CMK (cell line): ENCODE measurements around the gene GAL3ST1.

ENCODE experiments used
- DNase-seq: peaks from one replicate; pipeline ENCODE4 v3.0.0-alpha.2; 2010; ENCODE audit warnings: low read depth

GAL3ST1 gene

DNA sequence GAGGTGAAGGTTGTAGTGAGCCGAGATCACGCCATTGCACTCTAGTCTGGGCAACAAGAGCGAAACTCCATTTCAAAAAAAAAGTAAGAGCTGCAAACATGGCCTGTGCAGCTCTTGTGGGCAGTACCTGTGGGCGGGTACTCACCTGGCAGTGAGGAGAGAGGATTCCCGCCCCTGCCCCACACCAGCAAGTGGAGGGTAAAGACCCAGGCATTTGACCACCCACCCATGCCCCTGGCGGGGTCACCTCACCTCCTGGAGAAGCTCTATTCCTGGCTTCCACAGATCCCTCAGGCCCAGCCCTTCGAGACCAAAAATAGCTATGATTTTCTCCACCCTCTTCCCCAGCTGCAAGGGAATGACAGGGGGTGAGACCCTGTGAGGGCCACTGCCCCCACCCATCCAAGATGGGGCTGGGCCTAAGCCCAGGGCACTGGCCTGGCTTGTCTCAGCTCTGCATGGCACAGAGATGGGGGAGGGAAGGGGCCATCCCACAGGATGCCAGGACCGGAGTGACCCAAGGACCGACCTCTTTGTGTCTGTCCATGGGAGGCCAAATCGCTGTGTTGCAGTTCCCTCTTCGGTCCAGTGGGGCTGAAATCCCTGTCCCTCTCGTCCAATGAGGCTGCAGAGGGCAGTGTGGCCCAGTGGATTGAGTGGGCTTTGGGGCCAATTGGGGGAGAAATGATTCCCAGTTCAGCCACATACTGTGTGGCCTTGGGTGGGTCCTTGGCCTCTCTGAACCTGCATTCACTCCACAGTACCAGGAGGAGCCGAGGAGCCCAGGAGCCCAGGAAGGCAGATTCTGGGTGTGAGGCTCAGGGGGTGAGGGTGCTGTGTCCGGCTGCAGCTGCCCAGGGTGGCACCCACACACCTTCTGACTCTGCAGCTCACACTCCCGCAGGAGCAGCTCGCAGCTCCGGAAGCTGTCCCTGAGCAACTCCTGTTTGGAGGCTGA is 42.5 kb downstream of the GAL3ST1 start:
- DNase-seq: no peak

DNA sequence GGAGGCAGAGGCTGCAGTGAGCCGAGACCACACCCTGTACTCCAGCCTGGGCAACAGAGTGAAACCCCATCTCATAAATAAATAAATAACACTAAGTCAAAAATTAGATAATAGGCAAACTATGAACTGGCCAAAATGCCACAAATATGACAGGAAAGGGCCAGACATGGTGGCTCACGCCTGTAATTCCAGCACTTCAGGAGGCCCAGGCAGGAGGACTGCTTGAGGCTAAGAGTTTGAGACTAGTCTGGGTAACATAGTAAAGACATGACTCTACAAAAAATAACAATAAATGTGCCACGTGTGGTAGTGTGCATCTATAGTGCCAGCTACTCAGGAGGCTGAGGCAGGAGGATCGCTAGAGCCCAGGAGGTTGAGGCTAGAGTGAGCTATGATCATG is 47.8 kb downstream of the GAL3ST1 start:
- no peak for DNase-seq

DNA sequence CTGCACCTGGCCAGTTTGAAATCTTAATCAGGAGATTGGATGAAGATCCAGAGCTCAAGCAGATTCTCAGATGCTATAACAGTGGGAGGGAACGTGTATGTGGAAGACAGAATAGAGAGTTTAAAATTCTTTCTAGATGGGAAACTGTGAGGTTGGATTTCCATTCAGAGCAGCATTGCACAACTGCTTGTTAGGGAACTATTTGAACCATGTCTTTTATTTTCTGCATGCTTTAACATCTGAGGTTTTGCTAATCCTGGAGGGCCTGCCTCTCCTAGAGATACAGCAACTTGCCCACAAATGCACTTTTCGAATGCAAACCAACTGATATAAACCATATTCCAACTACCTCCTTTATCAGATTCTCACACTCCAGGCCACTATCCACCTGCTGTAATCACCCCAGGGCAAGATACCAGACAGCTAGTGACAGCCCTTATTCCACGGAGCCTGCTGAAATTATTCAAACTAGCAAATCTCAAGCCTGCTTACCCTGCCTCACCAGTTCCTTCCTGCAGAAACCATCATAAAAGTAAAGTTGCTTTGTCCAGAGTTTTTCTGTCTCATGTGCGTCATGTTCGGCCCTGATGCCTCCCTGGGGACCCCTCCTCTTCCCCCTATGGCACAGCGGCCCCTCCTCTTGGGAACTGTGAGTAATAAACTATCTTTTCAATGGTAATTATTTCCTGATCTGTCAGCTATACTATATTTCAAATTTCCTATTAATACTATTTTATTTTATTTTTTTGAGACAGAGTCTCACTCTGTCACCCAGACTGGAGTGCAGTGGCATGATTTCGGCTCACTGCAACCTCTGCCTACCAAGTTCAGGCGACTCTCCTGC is 50.6 kb downstream of the GAL3ST1 start:
- no peak for DNase-seq

DNA sequence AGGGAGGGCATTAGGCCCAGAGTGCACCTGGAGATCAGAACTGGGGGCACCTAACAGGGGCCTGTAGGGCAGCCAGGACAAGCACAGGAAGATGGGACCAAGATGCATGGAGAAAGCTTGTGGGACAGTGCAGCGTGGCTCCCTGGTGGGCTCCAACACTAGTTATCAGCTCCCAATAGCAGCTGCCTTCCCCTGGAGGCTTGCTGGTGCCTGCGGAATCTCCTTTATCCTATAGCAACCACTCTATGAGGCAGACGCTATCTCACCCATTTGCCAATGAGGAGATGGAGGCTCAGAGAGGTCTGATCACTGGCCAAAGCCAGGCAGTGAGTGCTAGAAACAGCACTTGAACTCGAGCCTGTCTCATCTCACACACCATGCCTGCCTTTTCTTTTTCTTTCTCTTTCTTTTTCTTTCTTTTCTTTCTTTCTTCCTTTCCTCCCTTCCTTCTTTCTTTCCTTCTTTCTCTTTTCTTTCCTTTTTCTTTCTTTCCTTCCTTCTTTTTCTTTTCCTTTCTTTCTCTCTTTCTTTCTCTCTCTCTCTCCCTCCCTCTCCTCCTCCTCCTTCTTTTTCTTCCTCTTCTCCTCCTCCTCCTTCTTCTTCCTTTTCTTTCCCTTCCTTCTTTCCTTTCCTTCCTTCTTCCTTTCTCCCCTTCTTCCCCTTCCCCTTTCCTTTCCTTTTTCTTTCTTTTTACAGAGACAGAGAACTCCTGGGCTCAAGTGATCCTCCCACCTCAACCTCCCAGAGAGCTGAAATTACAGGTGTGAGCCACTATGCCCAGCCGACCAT is 52.9 kb downstream of the GAL3ST1 start:
- DNase-seq: no peak

DNA sequence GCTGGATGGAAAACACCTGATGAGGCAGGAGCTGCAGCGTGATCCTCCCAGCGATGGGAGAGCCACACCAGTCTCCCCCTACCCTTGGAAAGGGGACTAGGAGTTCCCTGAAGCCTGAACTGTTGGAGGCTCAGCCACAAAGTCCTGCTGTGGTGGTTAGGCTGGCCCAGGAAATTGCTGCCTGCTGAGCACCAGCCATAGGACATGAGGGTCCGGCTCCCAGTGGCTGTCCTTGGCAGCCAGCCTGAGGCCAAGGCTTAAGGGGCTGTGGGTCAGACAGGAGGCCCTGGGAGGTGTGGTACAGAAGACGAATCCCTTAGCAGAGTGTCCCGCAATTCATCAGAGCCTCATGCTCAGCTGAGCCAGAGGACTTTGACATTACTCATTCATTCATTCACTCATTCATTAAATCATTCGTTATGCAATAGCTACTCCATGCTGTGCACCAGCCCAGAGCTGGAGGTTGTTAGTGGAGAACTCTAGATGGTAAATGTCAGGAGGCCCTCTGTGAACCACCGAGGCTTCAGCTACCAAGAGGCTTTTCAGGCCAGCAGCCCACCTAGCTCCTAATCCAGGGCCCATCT is 54.5 kb downstream of the GAL3ST1 start:
- no peak for DNase-seq

DNA sequence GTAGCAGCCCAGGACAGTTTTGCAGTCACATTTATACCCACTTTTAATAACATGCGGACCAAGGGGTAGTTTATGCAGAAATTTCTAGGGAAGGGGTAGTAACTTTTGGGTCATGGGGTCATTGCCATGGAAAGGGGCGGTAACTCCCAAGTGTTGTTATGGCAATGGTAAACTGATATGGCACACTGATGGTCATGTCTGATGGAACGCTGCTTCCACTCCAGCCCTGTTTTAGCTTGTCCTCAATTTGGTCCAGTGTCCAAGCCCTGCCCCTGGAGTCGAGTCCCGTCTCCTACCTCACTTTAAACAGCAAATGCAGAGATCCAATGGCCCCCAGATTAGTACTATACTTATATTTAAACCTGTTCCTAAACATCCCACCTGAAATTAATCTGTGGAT is 57.7 kb downstream of the GAL3ST1 start:
- DNase-seq: no peak

DNA sequence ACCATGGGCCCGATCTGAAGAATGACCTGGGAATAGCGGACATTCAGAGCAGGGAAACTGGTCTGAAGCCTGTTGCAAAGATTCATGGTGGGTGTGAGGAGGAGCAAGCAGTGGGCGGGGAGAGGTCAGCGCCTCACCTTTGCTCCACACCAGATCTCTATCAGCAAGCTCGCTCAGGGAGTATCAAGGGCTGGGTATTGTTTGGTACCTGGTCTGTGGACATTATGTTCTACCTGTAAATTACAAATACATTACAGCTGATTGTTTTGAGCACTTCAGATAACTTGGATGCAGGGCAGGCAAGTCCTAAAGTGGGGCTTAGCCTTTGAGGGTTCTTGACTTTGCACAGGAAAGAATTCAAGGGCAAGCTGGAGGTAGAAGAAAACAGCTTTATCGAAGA is 58.2 kb downstream of the GAL3ST1 start:
- DNase-seq: no peak

DNA sequence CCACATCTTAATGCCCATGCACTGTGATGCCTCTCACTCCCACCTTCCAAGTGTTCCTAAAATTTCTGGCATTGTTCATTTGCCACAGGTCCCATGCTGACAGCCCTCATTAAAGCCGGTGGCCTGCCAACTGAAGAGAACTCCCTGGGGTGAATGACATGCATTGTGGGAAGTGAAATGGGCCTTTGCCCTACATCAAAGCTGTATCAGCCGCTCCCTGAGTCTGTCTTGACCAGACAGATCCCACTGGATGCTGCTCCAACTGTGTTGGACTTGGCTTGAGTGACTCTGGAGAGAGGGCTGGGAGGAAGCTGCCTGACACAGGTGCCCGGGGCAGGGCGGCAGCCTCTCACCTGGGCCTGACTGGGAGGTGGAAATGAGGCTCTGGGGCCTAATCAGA is 60.2 kb downstream of the GAL3ST1 start:
- no peak for DNase-seq

DNA sequence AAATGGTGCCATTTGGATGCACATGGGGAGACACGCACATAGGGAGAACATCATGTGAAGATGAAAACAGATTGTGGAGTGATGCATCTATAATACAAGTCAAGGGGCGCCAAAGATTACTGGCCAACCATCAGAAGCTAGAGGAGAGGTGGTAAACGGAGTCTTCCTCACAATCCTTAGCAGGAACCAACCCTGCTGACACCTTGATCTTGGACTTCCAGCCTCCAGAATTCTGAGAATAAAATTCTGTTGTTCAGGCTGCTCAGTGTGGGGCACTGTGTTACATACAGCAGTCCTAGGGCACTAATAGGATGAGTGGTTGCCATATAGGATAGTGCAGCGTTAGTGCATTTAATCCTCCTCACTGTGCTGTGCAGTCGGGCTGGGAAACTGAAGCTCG is 61.0 kb downstream of the GAL3ST1 start:
- DNase-seq: no peak

DNA sequence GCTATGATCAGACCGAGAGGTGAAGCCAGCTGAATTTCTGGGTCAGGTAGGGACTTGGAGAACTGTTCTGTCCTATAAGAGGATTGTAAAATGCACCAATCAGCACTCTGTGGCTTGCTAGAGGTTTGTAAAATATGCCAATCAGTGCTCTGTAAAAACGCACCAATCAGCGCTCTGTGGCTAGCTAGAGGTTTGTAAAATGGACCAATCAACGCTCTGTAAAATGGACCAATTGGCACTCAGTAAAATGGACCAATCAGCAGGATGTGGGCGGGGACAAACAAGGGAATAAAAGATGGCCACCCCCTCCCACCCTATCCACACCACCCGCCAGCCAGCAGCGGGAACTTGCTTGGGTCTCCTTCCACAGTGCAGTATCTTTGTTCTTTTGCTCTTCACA is 62.6 kb downstream of the GAL3ST1 start:
- no peak for DNase-seq

DNA sequence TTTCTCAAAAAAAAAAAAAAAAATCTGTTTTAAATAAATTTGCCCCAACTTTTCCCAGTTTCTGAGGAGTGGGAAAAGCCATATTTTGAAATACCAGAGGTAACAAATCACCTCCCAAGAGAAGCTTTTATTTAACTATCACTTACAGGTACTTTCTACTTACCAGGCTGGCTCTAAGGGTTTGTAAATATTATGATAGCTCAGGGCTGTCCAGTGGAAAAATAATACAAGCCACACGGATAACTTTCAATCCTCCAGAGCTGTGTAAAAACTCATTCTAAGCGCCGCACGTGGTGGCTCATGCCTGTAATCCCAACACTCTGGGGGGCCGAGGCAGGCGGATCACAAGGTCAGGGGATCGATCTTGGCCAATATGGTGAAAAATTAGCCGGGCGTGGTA is 63.4 kb downstream of the GAL3ST1 start:
- no peak for DNase-seq

DNA sequence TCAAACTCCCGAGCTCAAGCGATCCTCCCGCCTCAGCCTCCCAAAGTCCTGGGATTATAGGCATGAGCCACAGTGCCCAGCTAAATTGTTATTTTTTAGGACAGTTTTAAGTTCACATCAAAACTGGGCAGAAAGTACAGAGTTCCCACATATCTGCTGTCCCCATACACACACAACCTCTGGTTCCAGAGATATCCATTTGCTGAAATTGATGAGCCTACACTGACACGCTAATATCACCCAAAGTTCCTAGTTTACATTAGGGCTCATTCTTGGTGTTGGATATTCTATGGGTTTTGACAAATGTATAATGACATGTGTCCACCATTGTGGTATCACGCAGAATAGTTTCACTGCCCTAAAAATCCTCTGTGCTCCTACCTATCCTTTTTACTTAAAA is 66.2 kb downstream of the GAL3ST1 start:
- DNase-seq: no peak

DNA sequence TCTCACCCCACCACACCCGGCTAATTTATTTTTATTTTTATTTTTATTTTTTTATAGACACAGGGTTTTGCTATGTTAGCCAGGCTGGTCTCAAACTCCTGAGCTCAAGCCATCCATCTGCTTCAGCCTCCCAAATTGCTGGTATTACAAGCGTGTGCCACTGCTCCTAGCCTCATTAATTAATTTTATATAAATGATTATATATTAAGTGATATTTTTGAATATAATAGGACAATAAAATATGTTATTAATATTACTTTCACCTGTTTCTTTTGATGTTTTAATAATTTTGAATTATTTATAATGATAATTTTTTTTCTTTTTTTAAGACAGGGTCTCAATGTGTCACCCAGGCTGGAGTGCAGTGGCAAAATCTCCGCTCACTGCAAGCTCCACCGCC is 66.8 kb downstream of the GAL3ST1 start:
- DNase-seq: no peak

DNA sequence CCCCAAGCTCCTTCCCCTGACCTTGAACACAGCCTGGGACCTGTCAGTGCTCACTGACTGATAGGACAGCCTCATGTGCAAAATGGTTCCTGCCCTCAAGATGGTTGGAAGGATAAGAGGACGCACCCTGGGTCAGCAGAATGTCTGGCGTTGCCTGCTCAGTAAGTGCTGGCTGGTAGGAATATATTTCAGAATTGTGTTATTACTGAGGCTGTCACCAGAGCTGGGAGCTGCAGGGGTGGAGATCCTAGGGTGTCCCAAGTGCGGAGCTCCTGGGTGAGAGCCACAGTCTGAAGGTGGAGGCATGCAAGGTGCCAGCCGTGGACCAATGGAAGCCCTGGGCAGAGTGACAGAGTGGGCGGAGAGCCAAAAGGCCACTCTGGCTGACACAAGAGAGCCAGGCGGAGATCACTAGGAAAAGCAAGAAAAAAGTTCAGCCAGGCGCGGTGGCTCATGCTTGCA is 67.9 kb downstream of the GAL3ST1 start:
- DNase-seq: no peak
